ENCODE data around the gene PIP4K2C.
A peak's percentile ranks its signal among the peaks of the same experiment; 100 is the strongest.

The PIP4K2C gene

GRCh38 chr12:57590864-57591781 is at the start of gene PIP4K2C:
TSS of gene PIP4K2C (plus strand) at chr12:57591192. CDS start at chr12:57591290, 98 bp downstream.
- H3K9ac ChIP-seq (ENCODE audit: low read depth, low read length): peak within 1 kb of the TSS; percentile 26
- H3K4me3 ChIP-seq (ENCODE audit: low read depth, low read length): peak within 1 kb of the TSS; percentile 73
- no peaks in the 10 kb centered on the region for H3K9me3 ChIP-seq (ENCODE audit: control insufficient read depth, insufficient read depth, low read length)
- no peaks in the 10 kb centered on the region for H3K36me3 ChIP-seq (ENCODE audit: control insufficient read depth, insufficient read depth, low read length)
- peaks cover 2% of the 10 kb centered on the region for H3K27me3 ChIP-seq (ENCODE audit: control insufficient read depth, insufficient read depth, low read length)
- H3K4me1 ChIP-seq (ENCODE audit: control insufficient read depth, insufficient read depth, low read length): peaks cover 4% of the 10 kb centered on the region

GRCh38 chr12:57541717-57542116 is 49.3 kb upstream of the PIP4K2C start:
- Histone ChIP-seq H3K4me1 (ENCODE audit: control insufficient read depth, insufficient read depth, low read length) (peaks cover 5% of the 10 kb centered on the region), H3K4me3 (ENCODE audit: low read depth, low read length) (no peak overlapping the region), H3K9me3 (ENCODE audit: control insufficient read depth, insufficient read depth, low read length) (no peaks in the 10 kb centered on the region), H3K9ac (ENCODE audit: low read depth, low read length) (no peak overlapping the region), H3K27me3 (ENCODE audit: control insufficient read depth, insufficient read depth, low read length) (peaks cover 2% of the 10 kb centered on the region), H3K36me3 (ENCODE audit: control insufficient read depth, insufficient read depth, low read length) (peaks cover 14% of the 10 kb centered on the region)

GRCh38 chr12:57543581-57543980 is 47.4 kb upstream of the PIP4K2C start:
- Histone ChIP-seq H3K27me3 (ENCODE audit: control insufficient read depth, insufficient read depth, low read length) (peaks cover 12% of the 10 kb centered on the region), H3K9ac (ENCODE audit: low read depth, low read length) (no peak overlapping the region), H3K4me3 (ENCODE audit: low read depth, low read length) (no peak overlapping the region), H3K4me1 (ENCODE audit: control insufficient read depth, insufficient read depth, low read length) (peaks cover 5% of the 10 kb centered on the region), H3K9me3 (ENCODE audit: control insufficient read depth, insufficient read depth, low read length) (no peaks in the 10 kb centered on the region), H3K36me3 (ENCODE audit: control insufficient read depth, insufficient read depth, low read length) (peaks cover 14% of the 10 kb centered on the region)

- Histone ChIP-seq H3K9me3 (ENCODE audit: control insufficient read depth, insufficient read depth, low read length) (no peaks in the 10 kb centered on the region), H3K36me3 (ENCODE audit: control insufficient read depth, insufficient read depth, low read length) (peaks cover 6% of the 10 kb centered on the region), H3K27me3 (ENCODE audit: control insufficient read depth, insufficient read depth, low read length) (peaks cover 25% of the 10 kb centered on the region), H3K4me1 (ENCODE audit: control insufficient read depth, insufficient read depth, low read length) (peaks cover 14% of the 10 kb centered on the region), H3K4me3 (ENCODE audit: low read depth, low read length) (peak overlapping the region; percentile 81), H3K9ac (ENCODE audit: low read depth, low read length) (peak overlapping the region; percentile 78)
Observed at GRCh38 chr12:57545809-57546437, 45.1 kb upstream of the PIP4K2C start.

GRCh38 chr12:57546438-57547287 is 44.3 kb upstream of the PIP4K2C start, which contains the start of gene DCTN2:
TSS of gene DCTN2 (minus strand) at chr12:57547192. CDS start at chr12:57547063, 129 bp downstream.
- Histone ChIP-seq H3K4me1 (ENCODE audit: control insufficient read depth, insufficient read depth, low read length) (peaks cover 19% of the 10 kb centered on the region), H3K27me3 (ENCODE audit: control insufficient read depth, insufficient read depth, low read length) (peaks cover 25% of the 10 kb centered on the region), H3K9me3 (ENCODE audit: control insufficient read depth, insufficient read depth, low read length) (no peaks in the 10 kb centered on the region), H3K9ac (ENCODE audit: low read depth, low read length) (peak within 1 kb of the TSS; percentile 78), H3K4me3 (ENCODE audit: low read depth, low read length) (peak within 1 kb of the TSS; percentile 81), H3K36me3 (ENCODE audit: control insufficient read depth, insufficient read depth, low read length) (peaks cover 3% of the 10 kb centered on the region)

- Histone ChIP-seq H3K4me3 (ENCODE audit: low read depth, low read length) (peak overlapping the region; percentile 81), H3K4me1 (ENCODE audit: control insufficient read depth, insufficient read depth, low read length) (peaks cover 26% of the 10 kb centered on the region), H3K9me3 (ENCODE audit: control insufficient read depth, insufficient read depth, low read length) (no peaks in the 10 kb centered on the region), H3K9ac (ENCODE audit: low read depth, low read length) (no peak overlapping the region), H3K36me3 (ENCODE audit: control insufficient read depth, insufficient read depth, low read length) (peaks cover 3% of the 10 kb centered on the region), H3K27me3 (ENCODE audit: control insufficient read depth, insufficient read depth, low read length) (peaks cover 25% of the 10 kb centered on the region)
Observed at GRCh38 chr12:57547288-57548012, 43.5 kb upstream of the PIP4K2C start.

- H3K9ac ChIP-seq (ENCODE audit: low read depth, low read length): no peak overlapping the region
- peaks cover 3% of the 10 kb centered on the region for H3K36me3 ChIP-seq (ENCODE audit: control insufficient read depth, insufficient read depth, low read length)
- H3K27me3 ChIP-seq (ENCODE audit: control insufficient read depth, insufficient read depth, low read length): peaks cover 25% of the 10 kb centered on the region
- no peak overlapping the region for H3K4me3 ChIP-seq (ENCODE audit: low read depth, low read length)
- no peaks in the 10 kb centered on the region for H3K9me3 ChIP-seq (ENCODE audit: control insufficient read depth, insufficient read depth, low read length)
- H3K4me1 ChIP-seq (ENCODE audit: control insufficient read depth, insufficient read depth, low read length): peaks cover 27% of the 10 kb centered on the region
Observed at GRCh38 chr12:57548013-57548315, 43.0 kb upstream of the PIP4K2C start.

- H3K9ac ChIP-seq (ENCODE audit: low read depth, low read length): no peak overlapping the region
- peaks cover 25% of the 10 kb centered on the region for H3K27me3 ChIP-seq (ENCODE audit: control insufficient read depth, insufficient read depth, low read length)
- no peaks in the 10 kb centered on the region for H3K9me3 ChIP-seq (ENCODE audit: control insufficient read depth, insufficient read depth, low read length)
- peaks cover 29% of the 10 kb centered on the region for H3K4me1 ChIP-seq (ENCODE audit: control insufficient read depth, insufficient read depth, low read length)
- H3K36me3 ChIP-seq (ENCODE audit: control insufficient read depth, insufficient read depth, low read length): peaks cover 3% of the 10 kb centered on the region
- no peak overlapping the region for H3K4me3 ChIP-seq (ENCODE audit: low read depth, low read length)
Observed at GRCh38 chr12:57548488-57548887, 42.5 kb upstream of the PIP4K2C start.

- H3K4me3 ChIP-seq (ENCODE audit: low read depth, low read length): peak overlapping the region; percentile 96
- H3K4me1 ChIP-seq (ENCODE audit: control insufficient read depth, insufficient read depth, low read length): peaks cover 29% of the 10 kb centered on the region
- H3K9ac ChIP-seq (ENCODE audit: low read depth, low read length): no peak overlapping the region
- peaks cover 3% of the 10 kb centered on the region for H3K36me3 ChIP-seq (ENCODE audit: control insufficient read depth, insufficient read depth, low read length)
- no peaks in the 10 kb centered on the region for H3K9me3 ChIP-seq (ENCODE audit: control insufficient read depth, insufficient read depth, low read length)
- H3K27me3 ChIP-seq (ENCODE audit: control insufficient read depth, insufficient read depth, low read length): peaks cover 25% of the 10 kb centered on the region
Observed at GRCh38 chr12:57549203-57549908, 41.6 kb upstream of the PIP4K2C start.

- Histone ChIP-seq H3K9me3 (ENCODE audit: control insufficient read depth, insufficient read depth, low read length) (no peaks in the 10 kb centered on the region), H3K4me1 (ENCODE audit: control insufficient read depth, insufficient read depth, low read length) (peaks cover 29% of the 10 kb centered on the region), H3K4me3 (ENCODE audit: low read depth, low read length) (peak within 1 kb of the TSS; percentile 96), H3K27me3 (ENCODE audit: control insufficient read depth, insufficient read depth, low read length) (peaks cover 25% of the 10 kb centered on the region), H3K9ac (ENCODE audit: low read depth, low read length) (peak within 1 kb of the TSS; percentile 24), H3K36me3 (ENCODE audit: control insufficient read depth, insufficient read depth, low read length) (peaks cover 3% of the 10 kb centered on the region)
Observed at GRCh38 chr12:57549909-57550640, 40.9 kb upstream of the PIP4K2C start, which contains the start of gene KIF5A. TSS of gene KIF5A (plus strand) at chr12:57550044. CDS start at chr12:57550272, 228 bp downstream.
